GM18498 (cell line): Measurements from ENCODE around the gene KLKB1.
"Not testable (repeated sequence)": the region's sequence is repeated elsewhere in the genome, so short reads cannot be mapped to it uniquely, and the experiment has no call there.

ENCODE experiments used
- ATAC-seq: cut with Tn5 transposase; IDR thresholded peaks from one replicate; pipeline ENCODE4 v1.9.1; 2021; ENCODE audit warnings: mild to moderate bottlenecking, moderate library complexity; ENCODE audit not compliant: unreplicated experiment

The KLKB1 gene

GRCh38 chr4:186226521-186227189 is 652 bp upstream of the KLKB1 start:
- no peak for ATAC-seq

GRCh38 chr4:186227744-186228513 is 622 bp downstream of the KLKB1 start:
- no peak for ATAC-seq

- no peak for ATAC-seq
Measured at GRCh38 chr4:186228514-186228894, 1.2 kb downstream of the KLKB1 start.

GRCh38 chr4:186234367-186234766 is 7.1 kb downstream of the KLKB1 start:
- no peak for ATAC-seq

- no peak for ATAC-seq
Measured at GRCh38 chr4:186236126-186236525, 8.8 kb downstream of the KLKB1 start.

- ATAC-seq = no peak
Measured at GRCh38 chr4:186240452-186240847, 13.1 kb downstream of the KLKB1 start.

- no peak for ATAC-seq
Measured at GRCh38 chr4:186240848-186241491, 13.7 kb downstream of the KLKB1 start.

GRCh38 chr4:186241616-186242015 is 14.3 kb downstream of the KLKB1 start:
- no peak for ATAC-seq

GRCh38 chr4:186242031-186242430 is 14.7 kb downstream of the KLKB1 start:
- ATAC-seq = not testable (repeated sequence)

- no peak for ATAC-seq
Measured at GRCh38 chr4:186243331-186243730, 16.0 kb downstream of the KLKB1 start.

- no peak for ATAC-seq
Measured at GRCh38 chr4:186244835-186245234, 17.5 kb downstream of the KLKB1 start.

GRCh38 chr4:186247062-186247752 is 19.9 kb downstream of the KLKB1 start:
- not testable (repeated sequence) for ATAC-seq

- ATAC-seq = no peak
Measured at GRCh38 chr4:186248643-186249042, 21.3 kb downstream of the KLKB1 start.

- ATAC-seq = no peak
Measured at GRCh38 chr4:186249785-186250754, 22.8 kb downstream of the KLKB1 start.

- ATAC-seq = no peak
Measured at GRCh38 chr4:186250760-186251159, 23.5 kb downstream of the KLKB1 start.

- no peak for ATAC-seq
Measured at GRCh38 chr4:186255122-186255521, 27.8 kb downstream of the KLKB1 start.

- ATAC-seq = no peak
Measured at GRCh38 chr4:186258216-186258811, 31.0 kb downstream of the KLKB1 start.

- ATAC-seq = no peak
Measured at GRCh38 chr4:186260117-186260503, 32.8 kb downstream of the KLKB1 start.

- ATAC-seq = no peak
Measured at GRCh38 chr4:186260504-186261448, 33.5 kb downstream of the KLKB1 start.
